Pancreas (tissue), 10 donors: ENCODE measurements around the gene NAT8L. TPM values are rescaled to one million over a fixed set of nuclear protein-coding genes. Genes with fewer than 3 reads are reported as not detected.
A peak's percentile ranks its signal among the peaks of the same experiment; 100 is the strongest.

Experiments used
- ATAC-seq, 4 donors: fragments of 200-7000 bp; cut with Tn5 transposase; one replicate each; pipeline versions ENCODE4 v1.8.0 to v1.9.1; 2020; ENCODE audit warnings: mild to moderate bottlenecking in 4 of 4, moderate library complexity in 4 of 4
- DNase-seq, 6 donors: peaks; one replicate each; pipeline ENCODE4 v3.0.0-alpha.2; 2020
- FAIRE-seq: peaks from 2 replicates; lab custom pipeline; 2012; peaks lifted over from hg19 to GRCh38; lab: Jason Lieb, UNC
- H3K27ac ChIP-seq, 4 donors: fragments of 200-600 bp; sonication (generic); 1 replicate in 3 of 4; 2 replicates in 1 of 4; pipeline versions ENCODE4 v1.5.0 to v1.8.0; 2020
- H3K27me3 ChIP-seq, 4 donors: fragments of 200-600 bp; one replicate each; pipeline ENCODE4 v1.8.0; 2021
- H3K36me3 ChIP-seq, 3 donors: fragments of 200-600 bp; sonication (generic) in 1 of 3; one replicate each; pipeline versions ENCODE4 v1.5.0 to v1.8.0; 2020 to 2021
- H3K4me1 ChIP-seq, 3 donors: fragments of 200-600 bp; one replicate each; pipeline ENCODE4 v1.8.0; 2021
- H3K4me3 ChIP-seq, 4 donors: fragments of 200-600 bp; sonication (generic) in 2 of 4; one replicate each; pipeline versions ENCODE4 v1.5.0 to v1.8.0; 2020 to 2021
- H3K9me3 ChIP-seq, 4 donors: fragments of 200-600 bp; one replicate each; pipeline ENCODE4 v1.8.0; 2021
- WGBS, 2 donors: extraction: QIAGEN DNeasy Blood & Tissue Kit; methylation state at CpG; one replicate each; pipeline ENCODE4 v1.1.7; 2013; 5-methylcytosine and 5-hydroxymethylcytosine counted together
- intact Hi-C, 3 donors: fragments of 100-400 bp; cut with DNase I; formaldehyde crosslinking; loops; one replicate each; pipeline versions ENCODE4 v1.11.1 to v1.14.2; 2022
- polyA plus RNA-seq, 2 donors: library from polyadenylated mRNA; stranded (reverse); fragments of 200-250 nt; gene quantifications; one replicate each; pipeline ENCODE4 v1.2.3, GENCODE V29; 2013
- total RNA-seq, 6 donors: library from RNA; stranded (reverse); fragmentation: NEBNext Ultra II Directional in 4 of 6; extraction: Animal tissue kit (Norgen Biotek cat#: 25700) in 4 of 6; gene quantifications; one replicate each; pipeline versions ENCODE4 v1.2.1 to v1.2.4, GENCODE V29; 2021 to 2023
- TF ChIP-seq, protein P1 (sequence below), 4 donors: fragments of 200-600 bp; sonication (generic) in 3 of 4; IDR thresholded peaks; one replicate each; pipeline versions ENCODE4 v1.5.0 to v1.8.0; 2021; ENCODE audit warnings: antibody characterized with exemption in 4 of 4
- donor health status: healthy with polysubstance abuse.
- donor health status: DM: no; HTN: no; CAD: no; lungs with moderate emphysema.
- donor health status: DM: no; HTN: no; CAD: no.
- donor health status: control.
- donor health status: control.
- donor health status: Bipolar disorder and iron deficiency.
- donor health status: DM: yes; HTN: yes; CAD: no.
- donor health status: DM: no; HTN: no; CAD: no.
- donor health status: DM: no; HTN: no; CAD: no.
- donor health status: DM: yes; HTN: yes; CAD: no.

Gene NAT8L
- total and polyA plus RNA-seq, 8 donors = 3.0 to 7.2 (median 4.8) TPM

DNA sequence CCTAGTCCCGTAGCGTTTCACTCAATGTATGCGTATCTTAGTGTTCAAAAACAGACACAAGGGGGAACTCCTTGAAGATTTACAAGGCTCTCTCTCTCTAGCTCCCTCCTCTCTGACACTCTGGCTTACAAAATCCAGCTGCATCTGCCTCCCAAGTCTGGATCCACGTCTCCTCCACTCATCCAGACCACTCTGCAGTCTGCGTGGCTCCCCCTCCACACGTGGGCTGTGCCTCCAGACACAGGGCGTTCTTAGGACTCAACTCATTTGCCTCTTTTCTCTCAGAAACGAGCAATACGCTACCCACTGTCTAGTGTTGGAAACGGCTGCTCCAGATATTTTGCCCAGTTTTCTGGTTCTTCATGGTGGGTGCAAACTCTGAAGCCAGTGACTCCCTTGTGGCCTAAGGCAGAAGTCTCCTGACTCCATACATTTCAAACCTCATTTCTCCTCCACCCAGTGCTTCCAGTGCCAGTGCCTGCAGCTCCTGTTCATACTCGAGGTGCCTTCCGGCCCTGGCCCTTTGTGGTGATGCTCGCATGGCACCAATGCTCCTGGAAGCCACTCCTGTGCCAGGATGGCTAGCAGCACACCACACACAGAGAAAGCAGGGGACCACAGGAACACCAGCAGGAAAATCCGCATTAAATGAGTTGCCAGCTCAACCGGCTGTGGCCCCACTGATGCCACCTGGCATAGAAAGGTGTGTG, 24.1 kb downstream of the NAT8L start:
- no peak overlapping the region for H3K4me3 ChIP-seq
- DNase-seq (peak in 2 of 6 donors; percentile 5 to 35), ATAC-seq (no peak), FAIRE-seq (no peak)
- H3K9me3 ChIP-seq = no peaks in the 10 kb centered on the region
- no peaks in the 10 kb centered on the region for H3K36me3 ChIP-seq
- TF ChIP-seq, protein P1, sequence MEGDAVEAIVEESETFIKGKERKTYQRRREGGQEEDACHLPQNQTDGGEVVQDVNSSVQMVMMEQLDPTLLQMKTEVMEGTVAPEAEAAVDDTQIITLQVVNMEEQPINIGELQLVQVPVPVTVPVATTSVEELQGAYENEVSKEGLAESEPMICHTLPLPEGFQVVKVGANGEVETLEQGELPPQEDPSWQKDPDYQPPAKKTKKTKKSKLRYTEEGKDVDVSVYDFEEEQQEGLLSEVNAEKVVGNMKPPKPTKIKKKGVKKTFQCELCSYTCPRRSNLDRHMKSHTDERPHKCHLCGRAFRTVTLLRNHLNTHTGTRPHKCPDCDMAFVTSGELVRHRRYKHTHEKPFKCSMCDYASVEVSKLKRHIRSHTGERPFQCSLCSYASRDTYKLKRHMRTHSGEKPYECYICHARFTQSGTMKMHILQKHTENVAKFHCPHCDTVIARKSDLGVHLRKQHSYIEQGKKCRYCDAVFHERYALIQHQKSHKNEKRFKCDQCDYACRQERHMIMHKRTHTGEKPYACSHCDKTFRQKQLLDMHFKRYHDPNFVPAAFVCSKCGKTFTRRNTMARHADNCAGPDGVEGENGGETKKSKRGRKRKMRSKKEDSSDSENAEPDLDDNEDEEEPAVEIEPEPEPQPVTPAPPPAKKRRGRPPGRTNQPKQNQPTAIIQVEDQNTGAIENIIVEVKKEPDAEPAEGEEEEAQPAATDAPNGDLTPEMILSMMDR (IDR thresholded peaks at IDR 0.05) = no peak
- intact Hi-C loops = no loop called here
- no peaks in the 10 kb centered on the region for H3K4me1 ChIP-seq
- WGBS, 2 donors = 83 to 88% methylated on average over 15 of the region's 15 CpGs
- H3K27me3 ChIP-seq = no peaks in the 10 kb centered on the region
- H3K27ac ChIP-seq = no peak overlapping the region

DNA sequence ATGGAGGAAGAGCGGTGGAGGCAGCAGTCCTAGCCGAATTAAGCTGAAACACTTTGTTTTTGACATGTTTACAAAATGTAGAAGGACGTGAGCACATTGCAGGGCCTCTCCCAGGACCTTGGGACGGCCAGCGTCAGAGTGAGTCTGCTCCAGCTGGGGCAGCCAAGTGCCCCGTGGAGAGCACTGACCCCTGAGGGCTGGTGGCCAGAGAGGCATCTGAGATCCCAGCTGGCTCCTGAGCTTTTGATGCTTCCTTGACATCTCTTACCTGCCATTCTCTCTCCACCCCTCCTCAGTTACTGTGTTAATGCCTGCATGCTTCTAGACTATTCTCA, 24.7 kb downstream of the NAT8L start:
- no peak for FAIRE-seq
- Histone ChIP-seq H3K9me3 (no peaks in the 10 kb centered on the region), H3K27ac (no peak overlapping the region), H3K4me1 (peaks cover 0 to 1% (median 0%) of the 10 kb centered on the region in 3 donors), H3K27me3 (no peaks in the 10 kb centered on the region), H3K36me3 (no peaks in the 10 kb centered on the region), H3K4me3 (no peak overlapping the region)
- intact Hi-C loops = no loop called here
- ATAC-seq = no peak
- peak in 1 of 6 donors; percentile 26 for DNase-seq
- 72 to 80% methylated on average over 6 of the region's 6 CpGs for WGBS, 2 donors
- TF ChIP-seq, protein P1 (IDR thresholded peaks at IDR 0.05) = no peak

DNA sequence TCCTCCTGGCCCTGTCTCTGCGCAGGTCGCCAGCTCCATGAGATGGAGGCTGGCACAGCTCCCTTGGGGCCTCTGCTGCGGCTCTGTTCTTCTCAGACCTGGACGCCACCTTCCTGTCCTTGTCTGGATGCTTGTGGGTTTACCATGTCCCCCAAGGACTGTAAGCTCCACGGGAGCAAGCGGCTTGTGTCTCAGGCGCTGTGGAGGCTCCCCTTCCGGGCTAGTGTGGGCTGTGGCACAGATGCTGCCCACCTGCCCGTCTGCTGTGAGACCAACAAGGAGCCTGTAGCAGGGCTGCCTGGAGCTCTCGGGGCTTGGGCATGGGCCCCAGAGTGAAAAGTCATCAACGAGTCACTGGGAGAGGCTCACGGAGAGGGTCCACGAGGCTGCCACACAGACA, 25.2 kb downstream of the NAT8L start:
- peaks cover 0 to 4% (median 0%) of the 10 kb centered on the region in 3 donors for H3K4me1 ChIP-seq
- no peaks in the 10 kb centered on the region for H3K27me3 ChIP-seq
- TF ChIP-seq, protein P1 (IDR thresholded peaks at IDR 0.05) = no peak
- peak in 2 of 6 donors; percentile 7 to 25 for DNase-seq
- no peak for FAIRE-seq
- no peaks in the 10 kb centered on the region for H3K9me3 ChIP-seq
- H3K27ac ChIP-seq = no peak overlapping the region
- intact Hi-C loops = no loop called here
- WGBS, 2 donors = 88 to 93% methylated on average over 13 of the region's 13 CpGs
- H3K36me3 ChIP-seq = no peaks in the 10 kb centered on the region
- H3K4me3 ChIP-seq = no peak overlapping the region
- no peak for ATAC-seq

DNA sequence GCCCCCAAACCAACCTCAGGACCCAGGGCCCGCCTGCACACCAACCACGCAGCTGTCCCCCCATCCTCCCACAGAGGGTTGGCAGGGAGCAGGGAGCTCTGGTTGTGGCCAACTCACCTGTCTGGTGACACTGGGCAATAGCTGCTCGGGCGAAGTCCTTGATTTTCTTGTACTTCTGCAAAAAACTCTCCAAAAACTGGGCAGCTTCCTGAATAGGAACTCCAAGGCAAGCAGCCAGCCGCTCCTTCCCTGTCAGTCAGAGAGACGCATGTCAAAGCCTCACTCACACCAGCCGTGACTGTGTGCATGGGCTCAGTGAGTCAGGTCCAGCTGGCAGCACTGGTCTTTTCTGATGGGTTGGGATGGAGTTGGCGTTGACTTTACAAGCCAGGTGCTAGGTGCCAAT, 26.4 kb downstream of the NAT8L start:
- intact Hi-C loops = no loop called here
- FAIRE-seq = no peak
- Histone ChIP-seq H3K4me3 (no peak overlapping the region), H3K27me3 (no peaks in the 10 kb centered on the region), H3K36me3 (no peaks in the 10 kb centered on the region), H3K27ac (no peak overlapping the region), H3K4me1 (peaks cover 0 to 4% (median 0%) of the 10 kb centered on the region in 3 donors), H3K9me3 (no peaks in the 10 kb centered on the region)
- DNase-seq = peak in 2 of 6 donors; percentile 7 to 22
- WGBS, 2 donors = 83 to 88% methylated on average over 8 of the region's 8 CpGs
- TF ChIP-seq, protein P1 (IDR thresholded peaks at IDR 0.05) = no peak
- peak in 1 of 4 donors; percentile 42 for ATAC-seq

DNA sequence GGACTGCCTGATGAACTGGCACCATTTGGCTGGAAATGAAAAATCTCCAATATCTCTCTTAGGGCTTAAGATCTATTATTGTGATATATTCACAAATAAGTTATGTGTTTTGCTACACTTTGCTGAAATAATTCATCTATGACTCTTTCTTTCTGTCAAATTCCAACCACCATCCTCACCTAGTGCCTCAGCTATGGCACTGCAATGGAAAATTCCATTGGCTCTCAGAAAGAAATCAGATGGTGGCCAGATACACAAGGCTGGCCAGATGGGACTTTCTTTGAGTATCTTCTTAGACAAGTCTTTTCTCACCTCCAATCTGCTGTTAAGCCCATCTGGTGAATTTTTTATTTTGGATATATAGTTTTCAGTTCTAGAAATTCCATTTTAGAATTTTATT, 28.0 kb downstream of the NAT8L start:
- no peaks in the 10 kb centered on the region for H3K36me3 ChIP-seq
- H3K27ac ChIP-seq = no peak overlapping the region
- DNase-seq = no peak
- TF ChIP-seq, protein P1 (IDR thresholded peaks at IDR 0.05) = no peak
- H3K4me3 ChIP-seq = no peak overlapping the region
- peaks cover 0 to 4% (median 0%) of the 10 kb centered on the region in 3 donors for H3K4me1 ChIP-seq
- no peaks in the 10 kb centered on the region for H3K27me3 ChIP-seq
- no peaks in the 10 kb centered on the region for H3K9me3 ChIP-seq
- ATAC-seq = no peak
- no peak for FAIRE-seq
- intact Hi-C loops = no loop called here
